Measurements from ENCODE around the gene ZNF141.
"Not testable (repeated sequence)": the region's sequence is repeated elsewhere in the genome, so short reads cannot be mapped to it uniquely, and the experiment has no call there.

The ZNF141 gene

DNA sequence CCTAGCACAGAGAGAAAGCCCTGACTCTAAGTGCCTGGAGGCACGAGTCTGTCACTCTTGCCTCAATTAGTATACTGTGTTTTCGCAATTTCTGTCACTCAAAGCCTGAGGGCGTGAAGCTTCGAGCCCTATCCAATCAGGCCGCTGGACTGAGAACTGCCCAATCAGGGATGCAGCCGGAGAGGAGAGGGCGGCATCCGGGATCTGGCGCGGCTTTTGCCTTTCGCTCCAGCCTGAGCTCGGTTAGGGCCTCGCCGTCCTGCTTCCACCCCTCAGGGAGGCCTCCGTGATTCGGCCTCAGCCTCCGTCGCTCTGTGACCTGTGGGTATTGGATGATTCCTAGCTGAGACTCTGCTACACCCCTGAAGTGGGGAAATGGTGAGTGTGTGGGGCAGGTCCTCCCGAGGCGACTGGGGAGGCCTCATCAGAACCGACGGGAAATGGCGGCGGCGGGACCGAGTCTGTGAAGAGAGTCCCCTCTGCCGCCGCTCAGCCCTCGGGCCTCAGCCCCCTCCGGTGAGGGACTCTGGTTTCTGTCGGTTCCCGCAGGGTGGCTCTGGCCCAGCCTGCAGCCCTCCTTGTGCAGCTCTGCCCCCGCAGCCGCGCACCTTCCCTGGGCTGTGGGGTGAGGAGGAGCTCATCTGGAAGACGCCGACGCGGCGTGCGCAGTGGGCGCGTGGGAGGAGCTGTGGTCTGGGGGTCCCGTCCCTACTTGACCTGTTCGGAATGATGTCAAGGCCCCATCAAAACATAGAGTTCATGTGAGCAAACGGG lies 48.5 kb downstream of the ZNF141 start:
- no peak for DNase-seq

DNA sequence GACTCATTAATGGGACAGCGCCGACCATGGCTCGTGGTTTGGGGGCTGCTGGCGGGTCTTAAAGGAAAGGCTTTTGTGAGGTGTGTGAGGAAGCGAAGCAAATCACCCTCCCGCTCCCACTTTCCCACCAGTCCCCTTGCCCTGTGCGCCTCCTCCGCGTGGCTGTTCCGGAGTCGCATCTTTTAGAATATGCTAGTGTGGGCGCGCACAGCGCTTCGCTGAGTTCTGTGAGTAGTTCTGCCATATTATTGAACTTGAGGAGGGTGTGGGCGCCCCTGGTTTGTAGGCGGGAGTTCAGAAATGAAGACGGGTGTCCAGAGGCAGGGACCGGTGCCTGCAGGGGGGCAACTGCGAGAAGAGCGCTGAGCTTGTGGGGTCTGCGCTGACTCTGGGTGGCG lies 49.1 kb downstream of the ZNF141 start:
- DNase-seq: no peak

GRCh38 chr4:404006-404405 lies 66.4 kb downstream of the ZNF141 start:
- no peak for DNase-seq

GRCh38 chr4:408321-408720 lies 70.7 kb downstream of the ZNF141 start:
- not testable (repeated sequence) for DNase-seq

DNA sequence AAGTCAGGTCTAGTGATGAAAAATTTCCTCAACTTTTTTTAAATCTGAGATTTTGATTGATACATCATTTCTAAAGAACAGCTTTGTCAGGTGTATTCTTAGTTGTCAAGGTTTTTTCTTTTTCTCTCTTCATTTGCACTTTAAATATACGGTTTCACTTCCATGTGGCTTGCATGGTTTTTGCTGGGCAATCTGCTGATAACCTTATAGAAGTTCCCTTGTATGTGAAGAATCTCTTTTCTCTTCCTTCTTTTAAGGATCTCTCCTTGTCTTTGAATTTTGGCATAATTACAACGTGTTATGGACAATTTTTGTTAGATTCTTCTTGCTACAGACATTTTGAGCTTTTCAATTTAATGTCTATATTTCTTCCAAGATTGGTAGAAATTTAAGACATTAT lies 85.0 kb downstream of the ZNF141 start:
- no peak for DNase-seq
